ENCODE results near the gene BICD2.

DNA sequence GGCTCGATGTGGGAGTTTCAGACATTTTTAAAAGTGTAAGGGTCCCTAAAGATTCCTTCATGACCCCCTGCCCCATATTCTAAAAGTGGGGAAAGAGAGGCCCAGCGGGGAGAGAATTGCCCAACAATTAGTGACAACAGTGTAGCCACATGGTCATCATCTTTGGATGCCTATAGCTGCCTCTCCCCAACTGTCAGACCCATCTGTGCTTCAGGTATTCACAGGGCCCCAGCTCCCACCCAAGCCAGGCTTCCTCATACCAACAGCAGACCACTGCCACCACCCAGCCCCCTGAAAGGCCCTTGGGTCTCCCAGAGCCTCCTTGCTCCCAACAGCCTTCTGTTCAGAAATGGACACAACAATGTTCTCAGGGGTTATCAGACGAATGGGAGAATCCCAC is 4.1 kb downstream of the BICD2 start:
- TF ChIP-seq CTCF (IDR thresholded peaks at IDR 0.05; ENCODE audit: low read depth, low read length, missing input control) (no peak), TAF1 (conservative IDR thresholded peaks at IDR 0.05) (no peak), RAD21 (IDR thresholded peaks at IDR 0.05) (no peak), REST (IDR thresholded peaks at IDR 0.05) (no peak), HNF4A (conservative IDR thresholded peaks at IDR 0.05) (no peak), ATF3 (IDR thresholded peaks at IDR 0.05) (no peak), YY1 (IDR thresholded peaks at IDR 0.05) (no peak), SP1 (IDR thresholded peaks at IDR 0.05) (no peak), GABPA (IDR thresholded peaks at IDR 0.05 in 1 of 2, conservative IDR thresholded peaks at IDR 0.05 in 1 of 2) (no peak), JUND (IDR thresholded peaks at IDR 0.05) (no peak), ZBTB33 (IDR thresholded peaks at IDR 0.05) (no peak), NR2F2 (IDR thresholded peaks at IDR 0.05) (no peak), EGR1 (IDR thresholded peaks at IDR 0.05; ENCODE audit: low read depth in 2 of 2) (no peak)
